Measurements from ENCODE around the gene ZBTB32.

DNA sequence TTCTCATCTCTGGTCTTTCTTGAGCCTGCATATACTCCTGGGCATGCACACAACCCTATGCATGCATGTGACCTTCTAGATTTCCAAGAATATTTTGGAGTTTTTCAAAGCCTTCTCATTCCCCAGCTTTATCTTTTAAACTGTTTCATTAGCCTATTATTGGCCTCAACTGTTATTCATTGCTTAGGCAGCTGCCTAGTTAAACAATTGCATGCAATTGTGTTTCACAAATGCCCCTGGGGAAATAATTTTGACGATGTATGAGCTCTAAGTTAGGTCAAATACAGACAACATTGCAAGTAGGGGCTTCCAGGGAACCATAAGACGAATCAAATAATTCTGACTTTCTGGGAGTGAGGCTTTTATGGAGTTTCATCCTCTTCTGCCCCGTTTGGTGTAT, 40.4 kb upstream of the ZBTB32 start:
- TF ChIP-seq, protein P1, sequence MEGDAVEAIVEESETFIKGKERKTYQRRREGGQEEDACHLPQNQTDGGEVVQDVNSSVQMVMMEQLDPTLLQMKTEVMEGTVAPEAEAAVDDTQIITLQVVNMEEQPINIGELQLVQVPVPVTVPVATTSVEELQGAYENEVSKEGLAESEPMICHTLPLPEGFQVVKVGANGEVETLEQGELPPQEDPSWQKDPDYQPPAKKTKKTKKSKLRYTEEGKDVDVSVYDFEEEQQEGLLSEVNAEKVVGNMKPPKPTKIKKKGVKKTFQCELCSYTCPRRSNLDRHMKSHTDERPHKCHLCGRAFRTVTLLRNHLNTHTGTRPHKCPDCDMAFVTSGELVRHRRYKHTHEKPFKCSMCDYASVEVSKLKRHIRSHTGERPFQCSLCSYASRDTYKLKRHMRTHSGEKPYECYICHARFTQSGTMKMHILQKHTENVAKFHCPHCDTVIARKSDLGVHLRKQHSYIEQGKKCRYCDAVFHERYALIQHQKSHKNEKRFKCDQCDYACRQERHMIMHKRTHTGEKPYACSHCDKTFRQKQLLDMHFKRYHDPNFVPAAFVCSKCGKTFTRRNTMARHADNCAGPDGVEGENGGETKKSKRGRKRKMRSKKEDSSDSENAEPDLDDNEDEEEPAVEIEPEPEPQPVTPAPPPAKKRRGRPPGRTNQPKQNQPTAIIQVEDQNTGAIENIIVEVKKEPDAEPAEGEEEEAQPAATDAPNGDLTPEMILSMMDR (IDR thresholded peaks at IDR 0.05; ENCODE audit: low read depth, low read length, poor library complexity, severe bottlenecking) = no peak
- TF ChIP-seq EZH2phosphoT487 (IDR thresholded peaks at IDR 0.05; ENCODE audit: borderline replicate concordance, low read length) = no peak
